CD4-positive, alpha-beta T cell (primary cell): Measurements from ENCODE around the gene GAS2. TPM values are rescaled to one million over a fixed set of nuclear protein-coding genes. Genes with fewer than 3 reads are reported as not detected.

Experiments used
- ATAC-seq: fragments of 200-7000 bp; cut with Tn5 transposase; one replicate; pipeline ENCODE4 v1.10.0; 2022; ENCODE audit warnings: mild to moderate bottlenecking; ENCODE audit not compliant: poor library complexity
- CTCF ChIA-PET: fragments of 350-600 bp; sonication (Branson Sonifier 250); formaldehyde crosslinking; loops from one replicate; lab custom pipeline; 2021; ENCODE audit warnings: antibody characterized with exemption, inconsistent platforms; lab: Charles Lee
- POLR2A ChIA-PET: fragments of 350-600 bp; sonication (Branson Sonifier 250); formaldehyde crosslinking; loops from one replicate; lab custom pipeline; 2021; ENCODE audit warnings: antibody characterized with exemption, inconsistent platforms; lab: Charles Lee
- DNase-seq, 14 experiments: peaks; one replicate each; pipeline ENCODE4 v3.0.0-alpha.2; 2013 to 2020; ENCODE audit warnings: mixed read lengths in 2 of 14
- H3K27ac ChIP-seq, 2 donors: one replicate each; pipeline versions ENCODE4 v1.5.1 to v1.7.0; 2013; ENCODE audit warnings: low read length in 2 of 2, low read depth in 1 of 2, mild to moderate bottlenecking in 1 of 2
- H3K27me3 ChIP-seq, 2 experiments: 1 replicate in 1 of 2; 2 replicates in 1 of 2; pipeline versions ENCODE4 v1.6.1 to v1.7.0; 2013; ENCODE audit warnings: low read length in 2 of 2, control low read depth in 1 of 2, mild to moderate bottlenecking in 1 of 2, moderate library complexity in 1 of 2; ENCODE audit not compliant: insufficient read depth in 2 of 2, control insufficient read depth in 1 of 2
- H3K36me3 ChIP-seq: one replicate; pipeline ENCODE4 v1.6.1; 2013; ENCODE audit warnings: low read length, control low read depth; ENCODE audit not compliant: insufficient read depth
- H3K4me1 ChIP-seq: one replicate; pipeline ENCODE4 v1.6.1; 2013; ENCODE audit warnings: low read length, control low read depth; ENCODE audit not compliant: insufficient read depth
- H3K4me3 ChIP-seq: one replicate; pipeline ENCODE4 v1.5.1; 2013; ENCODE audit warnings: mild to moderate bottlenecking, low read length, moderate library complexity
- H3K9me3 ChIP-seq, 2 experiments: 1 replicate in 1 of 2; 2 replicates in 1 of 2; pipeline versions ENCODE4 v1.6.1 to v1.7.0; 2013; ENCODE audit warnings: low read length in 2 of 2, mild to moderate bottlenecking in 2 of 2, control low read depth in 1 of 2, moderate library complexity in 1 of 2; ENCODE audit not compliant: control insufficient read depth in 1 of 2, insufficient read depth in 1 of 2
- H3K27ac Mint-ChIP-seq: one replicate; pipeline ENCODE4 v1.8.0; 2020; ENCODE audit warnings: mixed read lengths
- H3K27me3 Mint-ChIP-seq: one replicate; pipeline ENCODE4 v1.8.0; 2021; ENCODE audit warnings: mixed read lengths
- H3K36me3 Mint-ChIP-seq: one replicate; pipeline ENCODE4 v1.8.0; 2021; ENCODE audit warnings: low read depth, mixed read lengths
- H3K4me1 Mint-ChIP-seq: one replicate; pipeline ENCODE4 v1.8.0; 2021; ENCODE audit warnings: low read depth, mixed read lengths
- H3K4me3 Mint-ChIP-seq: one replicate; pipeline ENCODE4 v1.8.0; 2020; ENCODE audit warnings: mild to moderate bottlenecking, mixed read lengths
- H3K9me3 Mint-ChIP-seq: one replicate; pipeline ENCODE4 v1.8.0; 2020; ENCODE audit warnings: mixed read lengths
- CTCF ChIP-seq: fragments of 200-600 bp; IDR thresholded peaks from one replicate; pipeline ENCODE4 v1.8.0; 2022; ENCODE audit warnings: antibody characterized with exemption, mild to moderate bottlenecking
- intact Hi-C, 2 experiments: fragments of 100-400 bp; cut with DNase I in 1 of 2; cut with micrococcal nuclease in 1 of 2; formaldehyde crosslinking; loops; one replicate each; pipeline versions ENCODE4 v1.15.1 to v1.9.0; 2023 to 2025; cut with DNase I, micrococcal nuclease
- total RNA-seq, 174 experiments: library from RNA in 2 of 174; stranded (reverse) in 2 of 174; gene quantifications; one replicate each; pipeline ENCODE4 v1.2.3 and lab custom pipeline; 2021 to 2026

Gene GAS2
- total RNA-seq, 2 experiments from 2014 or later: 2.2 to 2.9 TPM

- ChIA-PET POLR2A (interaction anchor here (0.7 kb wide), 1 partner anchor 1530 kb away, joined by 3 read pairs; no protein-coding TSS in a partner anchor), CTCF (no interaction called here)
- Mint-ChIP-seq H3K9me3 (no peaks in the 10 kb centered on the region), H3K27ac (no peak overlapping the region), H3K36me3 (no peaks in the 10 kb centered on the region), H3K4me3 (no peak overlapping the region), H3K4me1 (no peaks in the 10 kb centered on the region), H3K27me3 (no peaks in the 10 kb centered on the region)
- H3K36me3 ChIP-seq: no peaks in the 10 kb centered on the region
- H3K4me1 ChIP-seq: no peaks in the 10 kb centered on the region
- DNase-seq (no peak), ATAC-seq (no peak)
- intact Hi-C loops: no loop called here
- no peaks in the 10 kb centered on the region for H3K27me3 ChIP-seq
- no peaks in the 10 kb centered on the region for H3K9me3 ChIP-seq
- no peak overlapping the region for H3K4me3 ChIP-seq
- H3K27ac ChIP-seq: no peak overlapping the region
- no peak for TF ChIP-seq CTCF
These were observed 98.3 kb downstream of the GAS2 start for GRCh38 chr11:22764735-22765134.

GRCh38 chr11:22768281-22768680 is 101.9 kb downstream of the GAS2 start:
- no peak for DNase-seq
- H3K36me3 Mint-ChIP-seq: no peaks in the 10 kb centered on the region
- TF ChIP-seq CTCF: no peak
- no peak overlapping the region for H3K27ac Mint-ChIP-seq
- no peaks in the 10 kb centered on the region for H3K27me3 ChIP-seq
- H3K9me3 Mint-ChIP-seq: no peaks in the 10 kb centered on the region
- H3K27me3 Mint-ChIP-seq: no peaks in the 10 kb centered on the region
- H3K4me3 ChIP-seq: no peak overlapping the region
- H3K4me1 ChIP-seq: no peaks in the 10 kb centered on the region
- H3K9me3 ChIP-seq: no peaks in the 10 kb centered on the region
- H3K4me1 Mint-ChIP-seq: no peaks in the 10 kb centered on the region
- intact Hi-C loops: no loop called here
- no peak overlapping the region for H3K4me3 Mint-ChIP-seq
- ChIA-PET CTCF (interaction anchor here (0.5 kb wide), 1 partner anchor 23 kb away, joined by 4 read pairs; no protein-coding TSS in a partner anchor), POLR2A (no interaction called here)
- ATAC-seq: no peak
- H3K27ac ChIP-seq: no peak overlapping the region
- no peaks in the 10 kb centered on the region for H3K36me3 ChIP-seq

GRCh38 chr11:22769081-22769480 is 102.7 kb downstream of the GAS2 start:
- Mint-ChIP-seq H3K9me3 (no peaks in the 10 kb centered on the region), H3K27me3 (no peaks in the 10 kb centered on the region), H3K4me1 (no peaks in the 10 kb centered on the region), H3K27ac (no peak overlapping the region), H3K4me3 (no peak overlapping the region), H3K36me3 (no peaks in the 10 kb centered on the region)
- Histone ChIP-seq H3K27me3 (no peaks in the 10 kb centered on the region), H3K4me3 (no peak overlapping the region), H3K36me3 (no peaks in the 10 kb centered on the region), H3K4me1 (no peaks in the 10 kb centered on the region), H3K27ac (no peak overlapping the region), H3K9me3 (no peaks in the 10 kb centered on the region)
- POLR2A ChIA-PET: no interaction called here
- CTCF ChIA-PET: no interaction called here
- TF ChIP-seq CTCF: no peak
- intact Hi-C loops: no loop called here
- ATAC-seq (no peak), DNase-seq (no peak)
